ENCODE measurements around the gene MTMR2. TPM values are rescaled to one million over a fixed set of nuclear protein-coding genes. Genes with fewer than 3 reads are reported as not detected.

Gene MTMR2
- total and polyA plus RNA-seq, 9 of the 15 experiments (the other 6 are each of a cell fraction or from before 2014, with no cell fraction given): 12.6 to 35.8 (median 25.2) TPM

- TF ChIP-seq SMAD4 (CRISPR knock-in tag; conservative IDR thresholded peaks at IDR 0.05) (no peak), SP2 (IDR thresholded peaks at IDR 0.05; ENCODE audit: extremely low read depth, low read depth, low read length, poor library complexity, severe bottlenecking) (no peak), CBFA2T3 (IDR thresholded peaks at IDR 0.05) (0 out of 2 replicates have a peak, but pooled peaks have one; percentile 20), ATF2 (CRISPR knock-in tag; IDR thresholded peaks at IDR 0.05) (no peak), SNAPC5 (CRISPR knock-in tag; IDR thresholded peaks at IDR 0.05) (no peak), ZNF165 (CRISPR knock-in tag; IDR thresholded peaks at IDR 0.05; ENCODE audit: borderline replicate concordance) (no peak), ZNF75A (CRISPR knock-in tag; IDR thresholded peaks at IDR 0.05) (no peak), ZNF146 (CRISPR knock-in tag; IDR thresholded peaks at IDR 0.05; ENCODE audit: unreplicated experiment) (no peak), KLF6 (CRISPR knock-in tag; IDR thresholded peaks at IDR 0.05; ENCODE audit: borderline replicate concordance) (peak; percentile 47; the same call in 1 of the 2 replicates), ZBTB12 (CRISPR knock-in tag; IDR thresholded peaks at IDR 0.05) (peak; percentile 90), HBP1 (CRISPR knock-in tag; IDR thresholded peaks at IDR 0.05) (no peak), HSF4 (CRISPR knock-in tag; IDR thresholded peaks at IDR 0.05; ENCODE audit: borderline replicate concordance) (no peak), NFE2L1 (tag; IDR thresholded peaks at IDR 0.05; ENCODE audit: borderline replicate concordance, low read depth) (no peak), CAMTA2 (CRISPR knock-in tag; conservative IDR thresholded peaks at IDR 0.05) (no peak), HOMEZ (CRISPR knock-in tag; IDR thresholded peaks at IDR 0.05) (no peak), PTRF (tag; IDR thresholded peaks at IDR 0.05) (no peak), ZBTB43 (CRISPR knock-in tag; IDR thresholded peaks at IDR 0.05) (no peak), MIER1 (IDR thresholded peaks at IDR 0.05; ENCODE audit: low read depth) (no peak), ZNF143 (CRISPR knock-in tag; IDR thresholded peaks at IDR 0.05) (no peak), NFE2 (IDR thresholded peaks at IDR 0.05; ENCODE audit: low read depth) (no peak), TOE1 (IDR thresholded peaks at IDR 0.05; ENCODE audit: borderline replicate concordance) (peak; percentile 20; the same call in 1 of the 2 replicates), TOE1 (CRISPR knock-in tag; IDR thresholded peaks at IDR 0.05; ENCODE audit: borderline replicate concordance, low read depth) (no peak)
These were observed 134.3 kb downstream of the MTMR2 start, which contains the start of gene FAM76B (continued) for GRCh38 chr11:95789506-95790122.
